Chondrocyte (in vitro differentiated cells): ENCODE measurements around the gene AKT3. TPM values are rescaled to one million over a fixed set of nuclear protein-coding genes. Genes with fewer than 3 reads are reported as not detected.

Experiments
- DNase-seq: peaks from one replicate; pipeline ENCODE4 v3.0.0; 2021; ENCODE audit warnings: mixed read lengths, low spot score
- H3K27ac Mint-ChIP-seq: one replicate; pipeline ENCODE4 v1.8.0; 2021; ENCODE audit warnings: mild to moderate bottlenecking, moderate library complexity, mixed read lengths; ENCODE audit not compliant: unreplicated experiment
- H3K27me3 Mint-ChIP-seq: 2 replicates; pipeline ENCODE4 v1.8.0; 2021; ENCODE audit warnings: low read depth, mixed read lengths
- H3K36me3 Mint-ChIP-seq: 2 replicates; pipeline ENCODE4 v1.8.0; 2021; ENCODE audit warnings: low read depth, mixed read lengths
- H3K4me1 Mint-ChIP-seq: 2 replicates; pipeline ENCODE4 v1.8.0; 2021; ENCODE audit warnings: low read depth, mild to moderate bottlenecking, mixed read lengths
- H3K4me3 Mint-ChIP-seq: one replicate; pipeline ENCODE4 v1.8.0; 2021; ENCODE audit warnings: mild to moderate bottlenecking, moderate library complexity, mixed read lengths; ENCODE audit not compliant: unreplicated experiment
- H3K9me3 Mint-ChIP-seq: 2 replicates; pipeline ENCODE4 v1.8.0; 2021; ENCODE audit warnings: low read depth, mixed read lengths
- total RNA-seq: library from RNA; stranded (reverse); gene quantifications from 3 replicates; pipeline ENCODE4 v1.2.1, GENCODE V29; 2021
- TF ChIP-seq, protein P1 (sequence below): fragments of 200-600 bp; sonication (generic); IDR thresholded peaks from 2 replicates; pipeline ENCODE4 v1.5.0; 2021; ENCODE audit warnings: antibody characterized with exemption, mild to moderate bottlenecking, moderate library complexity

AKT3 gene
- total RNA-seq, 1 donor from 2014 or later, result 111 TPM

DNA sequence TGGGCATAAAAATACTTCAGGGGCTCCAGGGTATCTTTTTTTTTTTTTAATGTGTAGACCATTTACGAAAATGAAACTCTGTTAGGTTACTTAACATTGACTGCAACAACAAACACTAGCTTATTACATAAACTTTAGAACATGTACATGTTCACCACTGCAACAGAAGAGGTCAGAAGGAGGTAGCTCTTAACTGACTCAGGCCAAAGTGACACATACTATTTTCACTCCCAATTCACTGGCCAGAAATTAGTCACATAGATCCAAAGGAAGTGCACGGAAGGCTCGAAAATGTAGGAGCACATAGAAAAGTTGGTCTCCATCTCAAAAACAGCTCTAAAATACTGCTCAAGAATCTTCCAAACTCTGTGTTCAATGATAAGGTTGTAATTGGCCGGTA, 107.2 kb downstream of the AKT3 start:
- Mint-ChIP-seq H3K4me3 (no peak overlapping the region), H3K9me3 (no peaks in the 10 kb centered on the region), H3K36me3 (peaks cover 1% of the 10 kb centered on the region), H3K4me1 (peaks cover 49% of the 10 kb centered on the region), H3K27ac (peak overlapping the region; percentile 39), H3K27me3 (no peaks in the 10 kb centered on the region)
- DNase-seq, result no peak
- TF ChIP-seq, protein P1, sequence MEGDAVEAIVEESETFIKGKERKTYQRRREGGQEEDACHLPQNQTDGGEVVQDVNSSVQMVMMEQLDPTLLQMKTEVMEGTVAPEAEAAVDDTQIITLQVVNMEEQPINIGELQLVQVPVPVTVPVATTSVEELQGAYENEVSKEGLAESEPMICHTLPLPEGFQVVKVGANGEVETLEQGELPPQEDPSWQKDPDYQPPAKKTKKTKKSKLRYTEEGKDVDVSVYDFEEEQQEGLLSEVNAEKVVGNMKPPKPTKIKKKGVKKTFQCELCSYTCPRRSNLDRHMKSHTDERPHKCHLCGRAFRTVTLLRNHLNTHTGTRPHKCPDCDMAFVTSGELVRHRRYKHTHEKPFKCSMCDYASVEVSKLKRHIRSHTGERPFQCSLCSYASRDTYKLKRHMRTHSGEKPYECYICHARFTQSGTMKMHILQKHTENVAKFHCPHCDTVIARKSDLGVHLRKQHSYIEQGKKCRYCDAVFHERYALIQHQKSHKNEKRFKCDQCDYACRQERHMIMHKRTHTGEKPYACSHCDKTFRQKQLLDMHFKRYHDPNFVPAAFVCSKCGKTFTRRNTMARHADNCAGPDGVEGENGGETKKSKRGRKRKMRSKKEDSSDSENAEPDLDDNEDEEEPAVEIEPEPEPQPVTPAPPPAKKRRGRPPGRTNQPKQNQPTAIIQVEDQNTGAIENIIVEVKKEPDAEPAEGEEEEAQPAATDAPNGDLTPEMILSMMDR, result no peak

DNA sequence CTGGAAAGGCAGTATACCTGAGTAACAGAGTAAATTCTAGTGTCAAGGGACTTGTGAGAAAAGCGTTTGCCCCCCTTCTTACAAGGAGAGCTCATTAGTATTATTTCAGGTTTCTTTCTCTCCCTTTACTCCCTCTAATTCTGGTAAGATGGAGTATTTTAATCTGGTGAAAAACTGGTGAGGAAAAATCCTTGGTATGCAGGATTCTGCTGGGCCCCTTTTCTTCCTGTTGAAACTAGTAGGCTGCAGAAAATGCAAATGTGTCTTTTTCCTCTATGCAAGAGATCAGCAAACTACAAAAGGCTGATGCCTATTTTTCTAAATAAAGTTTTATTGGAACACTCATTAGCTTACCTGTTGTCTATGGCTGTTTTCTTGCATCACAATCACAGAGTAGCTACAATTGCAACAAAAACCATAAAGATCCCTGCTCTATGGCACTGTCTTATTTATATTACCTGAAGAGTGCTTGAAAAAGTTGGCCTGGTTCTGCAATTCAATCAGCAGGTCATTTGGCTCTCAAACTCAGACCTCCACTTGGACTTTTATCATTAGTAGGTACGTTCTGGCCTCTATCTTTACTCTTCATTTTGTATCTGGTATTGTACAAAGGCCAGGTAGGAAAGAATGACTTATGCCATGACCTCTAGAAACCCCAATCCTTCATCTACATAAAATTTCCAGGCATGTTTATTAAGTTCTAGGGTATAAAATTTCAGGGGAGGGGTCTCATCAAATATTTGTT, 109.6 kb downstream of the AKT3 start:
- TF ChIP-seq, protein P1, result no peak
- DNase-seq, result no peak
- peaks cover 42% of the 10 kb centered on the region for H3K4me1 Mint-ChIP-seq
- peaks cover 3% of the 10 kb centered on the region for H3K36me3 Mint-ChIP-seq
- H3K27ac Mint-ChIP-seq, result peak overlapping the region; percentile 83
- no peaks in the 10 kb centered on the region for H3K27me3 Mint-ChIP-seq
- no peak overlapping the region for H3K4me3 Mint-ChIP-seq
- H3K9me3 Mint-ChIP-seq, result no peaks in the 10 kb centered on the region

DNA sequence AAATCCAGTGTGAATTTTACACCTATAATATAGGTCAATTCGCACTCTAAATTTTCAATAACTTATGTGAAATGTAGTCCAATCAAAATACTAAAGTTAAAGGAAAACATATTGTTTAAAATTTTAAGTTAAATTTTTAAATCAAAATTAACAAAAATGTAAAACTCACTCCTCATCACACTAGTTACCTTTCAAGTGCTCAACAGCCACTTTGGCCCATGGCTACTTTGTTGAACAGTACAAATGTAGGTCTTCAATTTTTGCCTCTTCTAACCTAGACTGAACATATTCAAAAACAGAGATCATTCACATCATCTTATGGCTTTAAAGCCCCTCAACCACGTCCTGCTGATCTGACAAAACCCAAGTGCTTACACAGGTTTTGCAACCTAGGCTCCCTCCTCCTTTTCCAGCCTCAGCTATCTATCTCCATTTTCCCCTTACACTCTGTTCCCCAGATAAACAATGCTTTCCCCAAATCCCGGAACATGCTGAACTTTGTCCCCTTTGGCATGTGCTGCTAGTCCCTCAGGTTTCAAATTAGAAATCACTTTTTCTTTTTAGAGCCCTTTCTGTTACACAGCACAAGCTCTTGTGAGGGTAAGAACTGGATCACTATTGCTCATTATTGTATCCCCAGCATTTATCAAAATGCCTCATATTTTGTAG, 110.6 kb downstream of the AKT3 start:
- TF ChIP-seq, protein P1, result no peak
- no peaks in the 10 kb centered on the region for H3K27me3 Mint-ChIP-seq
- no peak for DNase-seq
- no peak overlapping the region for H3K4me3 Mint-ChIP-seq
- H3K9me3 Mint-ChIP-seq, result no peaks in the 10 kb centered on the region
- H3K36me3 Mint-ChIP-seq, result peaks cover 4% of the 10 kb centered on the region
- peak overlapping the region; percentile 83 for H3K27ac Mint-ChIP-seq
- H3K4me1 Mint-ChIP-seq, result peaks cover 40% of the 10 kb centered on the region

DNA sequence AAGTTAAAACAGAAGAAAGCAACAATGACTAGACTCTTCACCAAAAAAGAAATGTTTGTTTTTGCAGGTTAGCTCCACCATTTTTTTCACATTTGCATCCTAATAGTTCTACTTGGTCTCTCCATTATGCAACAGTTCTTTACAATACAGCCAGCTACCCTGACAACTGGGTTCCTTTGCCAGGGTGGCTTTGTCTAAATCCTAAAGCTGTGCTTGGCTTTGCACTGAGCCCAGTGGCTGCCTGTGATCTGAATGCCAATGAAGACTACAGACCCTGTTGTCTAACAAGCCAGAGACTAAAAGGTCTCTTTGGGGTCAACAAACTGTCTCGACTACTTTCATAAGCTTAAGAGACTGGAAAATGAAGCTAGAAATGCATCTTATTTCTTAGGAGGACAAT, 112.0 kb downstream of the AKT3 start:
- H3K4me1 Mint-ChIP-seq, result peaks cover 33% of the 10 kb centered on the region
- H3K27ac Mint-ChIP-seq, result no peak overlapping the region
- H3K27me3 Mint-ChIP-seq, result no peaks in the 10 kb centered on the region
- TF ChIP-seq, protein P1, result no peak
- DNase-seq, result no peak
- H3K4me3 Mint-ChIP-seq, result no peak overlapping the region
- H3K9me3 Mint-ChIP-seq, result no peaks in the 10 kb centered on the region
- peaks cover 2% of the 10 kb centered on the region for H3K36me3 Mint-ChIP-seq

DNA sequence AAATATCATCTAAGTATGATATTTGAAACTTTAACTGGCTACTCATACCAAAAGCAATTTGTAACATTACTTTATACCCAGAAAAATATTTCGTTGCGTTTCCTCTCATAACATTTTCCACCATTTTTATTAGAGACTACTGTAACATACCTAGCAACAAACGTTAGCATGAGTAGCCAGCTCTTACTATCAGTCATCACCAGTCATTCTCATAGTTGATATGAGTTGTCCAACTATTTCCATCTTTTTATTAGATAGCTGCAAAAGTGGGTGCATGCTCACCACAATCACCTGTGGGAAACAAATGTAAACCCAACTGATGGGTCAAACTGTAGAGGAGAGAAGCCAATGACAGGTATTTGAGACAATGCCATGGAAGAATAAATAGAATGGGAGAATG, 114.6 kb downstream of the AKT3 start:
- DNase-seq, result no peak
- Mint-ChIP-seq H3K27ac (no peak overlapping the region), H3K9me3 (no peaks in the 10 kb centered on the region), H3K4me1 (peaks cover 29% of the 10 kb centered on the region), H3K27me3 (no peaks in the 10 kb centered on the region), H3K4me3 (no peak overlapping the region), H3K36me3 (peaks cover 2% of the 10 kb centered on the region)
- TF ChIP-seq, protein P1, result no peak
